ENCODE results near the gene CYS1. TPM values are rescaled to one million over a fixed set of nuclear protein-coding genes. Genes with fewer than 3 reads are reported as not detected.

Gene CYS1
- total RNA-seq, 1 experiment from 2014 or later: not detected

DNA sequence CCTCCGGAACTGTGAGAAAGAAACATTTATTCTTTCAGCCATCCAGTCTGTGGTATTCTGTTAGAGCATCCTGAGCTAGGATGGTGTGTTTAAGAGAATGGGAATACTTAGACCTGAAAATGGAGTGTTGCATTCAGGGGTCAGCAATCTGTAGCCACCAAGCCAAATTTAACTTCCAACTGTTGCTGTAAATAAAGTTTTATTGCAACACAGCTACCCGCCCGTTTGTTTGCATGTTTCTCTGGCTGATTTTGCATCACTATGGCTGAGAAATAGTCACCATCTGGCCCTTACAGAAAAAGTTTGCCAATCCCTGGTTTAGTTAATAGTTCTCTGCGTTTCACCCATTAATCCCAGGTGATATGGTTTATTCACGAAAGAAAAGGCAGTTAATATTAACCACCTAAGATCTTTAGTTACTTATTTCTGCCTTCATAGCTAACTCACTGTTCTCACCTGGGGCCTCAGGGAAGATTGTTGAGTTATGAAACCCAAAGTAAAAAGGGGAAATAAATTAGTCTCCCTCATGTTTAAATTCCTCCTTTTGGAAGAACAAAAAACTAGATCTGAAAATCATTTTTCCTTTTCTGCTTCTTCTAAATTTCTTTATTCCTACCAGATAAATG, 9.5 kb upstream of the CYS1 start:
- Mint-ChIP-seq H3K4me1 (ENCODE audit: insufficient read depth, unreplicated experiment) (peaks cover 3% of the 10 kb centered on the region), H3K27ac (ENCODE audit: low read depth, unreplicated experiment) (no peak overlapping the region), H3K27me3 (ENCODE audit: insufficient read depth, unreplicated experiment) (peaks cover 16% of the 10 kb centered on the region), H3K9me3 (ENCODE audit: unreplicated experiment) (no peaks in the 10 kb centered on the region), H3K4me3 (ENCODE audit: unreplicated experiment) (no peak overlapping the region), H3K36me3 (ENCODE audit: insufficient read depth, unreplicated experiment) (no peaks in the 10 kb centered on the region)
- TF ChIP-seq, protein P1, sequence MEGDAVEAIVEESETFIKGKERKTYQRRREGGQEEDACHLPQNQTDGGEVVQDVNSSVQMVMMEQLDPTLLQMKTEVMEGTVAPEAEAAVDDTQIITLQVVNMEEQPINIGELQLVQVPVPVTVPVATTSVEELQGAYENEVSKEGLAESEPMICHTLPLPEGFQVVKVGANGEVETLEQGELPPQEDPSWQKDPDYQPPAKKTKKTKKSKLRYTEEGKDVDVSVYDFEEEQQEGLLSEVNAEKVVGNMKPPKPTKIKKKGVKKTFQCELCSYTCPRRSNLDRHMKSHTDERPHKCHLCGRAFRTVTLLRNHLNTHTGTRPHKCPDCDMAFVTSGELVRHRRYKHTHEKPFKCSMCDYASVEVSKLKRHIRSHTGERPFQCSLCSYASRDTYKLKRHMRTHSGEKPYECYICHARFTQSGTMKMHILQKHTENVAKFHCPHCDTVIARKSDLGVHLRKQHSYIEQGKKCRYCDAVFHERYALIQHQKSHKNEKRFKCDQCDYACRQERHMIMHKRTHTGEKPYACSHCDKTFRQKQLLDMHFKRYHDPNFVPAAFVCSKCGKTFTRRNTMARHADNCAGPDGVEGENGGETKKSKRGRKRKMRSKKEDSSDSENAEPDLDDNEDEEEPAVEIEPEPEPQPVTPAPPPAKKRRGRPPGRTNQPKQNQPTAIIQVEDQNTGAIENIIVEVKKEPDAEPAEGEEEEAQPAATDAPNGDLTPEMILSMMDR (IDR thresholded peaks at IDR 0.05; ENCODE audit: unreplicated experiment): no peak
- no TSS peak for BruUV-seq (replicated peaks)
- CTCF ChIA-PET: interaction anchor here (0.6 to 2.9 kb wide), 2 partner anchors 15 to 17 kb away, joined by 3 to 21 read pairs; no protein-coding TSS in a partner anchor
- POLR2A ChIA-PET: no interaction called here
- intact Hi-C loops (cut with micrococcal nuclease): no loop called here
- DNase-seq (ENCODE audit: unreplicated experiment): no peak

DNA sequence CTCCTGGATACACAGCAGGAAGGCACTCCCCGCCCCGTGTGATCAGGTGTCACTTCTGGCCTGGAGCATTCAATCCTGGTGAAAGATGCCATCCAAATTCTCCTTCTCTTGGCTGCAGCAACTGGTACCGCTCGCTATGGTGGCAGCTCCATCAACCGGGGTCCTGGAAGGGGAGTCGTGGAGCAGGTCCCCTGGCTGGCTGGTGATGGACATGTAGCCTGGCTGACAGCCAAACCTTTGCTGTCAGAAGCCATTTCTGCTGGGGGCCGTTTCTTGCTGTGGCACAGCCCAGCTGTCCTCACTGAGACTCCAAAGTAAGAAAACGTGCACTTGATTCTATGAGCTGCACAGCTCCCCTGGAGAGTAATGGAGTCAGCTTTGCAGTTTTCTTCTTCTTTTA, 7.1 kb upstream of the CYS1 start:
- Mint-ChIP-seq H3K36me3 (ENCODE audit: insufficient read depth, unreplicated experiment) (no peaks in the 10 kb centered on the region), H3K4me3 (ENCODE audit: unreplicated experiment) (no peak overlapping the region), H3K27ac (ENCODE audit: low read depth, unreplicated experiment) (no peak overlapping the region), H3K4me1 (ENCODE audit: insufficient read depth, unreplicated experiment) (no peaks in the 10 kb centered on the region), H3K9me3 (ENCODE audit: unreplicated experiment) (no peaks in the 10 kb centered on the region), H3K27me3 (ENCODE audit: insufficient read depth, unreplicated experiment) (peaks cover 39% of the 10 kb centered on the region)
- POLR2A ChIA-PET: interaction anchor here (0.8 kb wide), 1 partner anchor 10 kb away, joined by 4 read pairs; no protein-coding TSS in a partner anchor
- DNase-seq (ENCODE audit: unreplicated experiment): no peak
- TF ChIP-seq, protein P1 (IDR thresholded peaks at IDR 0.05; ENCODE audit: unreplicated experiment): no peak
- BruUV-seq (replicated peaks): no TSS peak
- intact Hi-C loops (cut with micrococcal nuclease): no loop called here
- CTCF ChIA-PET: interaction anchor here (0.9 to 5.0 kb wide), 4 partner anchors 9 to 348 kb away, joined by 4 to 32 read pairs (median 17); no protein-coding TSS in a partner anchor

GRCh38 chr2:10086950-10087349, 6.7 kb upstream of the CYS1 start:
- Mint-ChIP-seq H3K9me3 (ENCODE audit: unreplicated experiment) (no peaks in the 10 kb centered on the region), H3K4me1 (ENCODE audit: insufficient read depth, unreplicated experiment) (no peaks in the 10 kb centered on the region), H3K27ac (ENCODE audit: low read depth, unreplicated experiment) (no peak overlapping the region), H3K36me3 (ENCODE audit: insufficient read depth, unreplicated experiment) (no peaks in the 10 kb centered on the region), H3K4me3 (ENCODE audit: unreplicated experiment) (no peak overlapping the region), H3K27me3 (ENCODE audit: insufficient read depth, unreplicated experiment) (peaks cover 43% of the 10 kb centered on the region)
- DNase-seq (ENCODE audit: unreplicated experiment): no peak
- TF ChIP-seq, protein P1 (IDR thresholded peaks at IDR 0.05; ENCODE audit: unreplicated experiment): no peak
- ChIA-PET CTCF (interaction anchor here (0.9 to 5.0 kb wide), 4 partner anchors 10 to 348 kb away, joined by 4 to 32 read pairs (median 17); no protein-coding TSS in a partner anchor), POLR2A (interaction anchor here (0.8 kb wide), 1 partner anchor 10 kb away, joined by 4 read pairs; no protein-coding TSS in a partner anchor)
- intact Hi-C loops (cut with micrococcal nuclease): no loop called here
- no TSS peak for BruUV-seq (replicated peaks)

DNA sequence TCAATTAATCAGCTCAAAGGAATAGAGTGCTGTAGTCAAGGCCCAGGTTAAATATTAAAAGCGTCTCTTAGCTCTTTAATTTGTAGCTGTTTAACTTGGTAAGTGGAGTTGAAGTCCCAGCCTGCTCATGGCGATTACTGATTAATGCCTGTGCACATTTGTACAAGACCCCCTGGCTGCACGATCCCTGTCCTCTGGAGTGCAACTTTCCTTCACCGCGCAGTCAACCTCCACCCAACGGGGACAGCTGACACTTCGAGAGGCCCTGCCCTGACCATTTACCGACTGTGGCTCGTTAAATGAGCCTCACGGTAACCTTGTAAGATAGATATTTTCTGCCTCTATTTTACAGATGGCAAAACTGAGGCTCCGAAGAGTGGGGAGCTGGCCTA, 5.5 kb upstream of the CYS1 start:
- intact Hi-C loops (cut with micrococcal nuclease): no loop called here
- no TSS peak for BruUV-seq (replicated peaks)
- Mint-ChIP-seq H3K27ac (ENCODE audit: low read depth, unreplicated experiment) (no peak overlapping the region), H3K4me3 (ENCODE audit: unreplicated experiment) (no peak overlapping the region), H3K27me3 (ENCODE audit: insufficient read depth, unreplicated experiment) (peaks cover 47% of the 10 kb centered on the region), H3K4me1 (ENCODE audit: insufficient read depth, unreplicated experiment) (no peaks in the 10 kb centered on the region), H3K36me3 (ENCODE audit: insufficient read depth, unreplicated experiment) (no peaks in the 10 kb centered on the region), H3K9me3 (ENCODE audit: unreplicated experiment) (no peaks in the 10 kb centered on the region)
- DNase-seq (ENCODE audit: unreplicated experiment): no peak
- CTCF ChIA-PET: interaction anchor here (1.0 to 5.0 kb wide), 7 partner anchors 11 to 349 kb away, joined by 3 to 32 read pairs (median 6); no protein-coding TSS in a partner anchor
- POLR2A ChIA-PET: interaction anchor here (1.0 kb wide), 1 partner anchor 24 kb away, joined by 4 read pairs; no protein-coding TSS in a partner anchor
- TF ChIP-seq, protein P1 (IDR thresholded peaks at IDR 0.05; ENCODE audit: unreplicated experiment): no peak
